ENCODE data around the gene MYH14. TPM values are rescaled to one million over a fixed set of nuclear protein-coding genes. Genes with fewer than 3 reads are reported as not detected.
A peak's percentile ranks its signal among the peaks of the same experiment; 100 is the strongest.

Gene MYH14
- total and polyA plus RNA-seq, 10 of the 15 experiments (the other 5 are each of a cell fraction or from before 2014, with no cell fraction given) = 0.06 to 0.69 (median 0.15) TPM; not detected in 4

DNA sequence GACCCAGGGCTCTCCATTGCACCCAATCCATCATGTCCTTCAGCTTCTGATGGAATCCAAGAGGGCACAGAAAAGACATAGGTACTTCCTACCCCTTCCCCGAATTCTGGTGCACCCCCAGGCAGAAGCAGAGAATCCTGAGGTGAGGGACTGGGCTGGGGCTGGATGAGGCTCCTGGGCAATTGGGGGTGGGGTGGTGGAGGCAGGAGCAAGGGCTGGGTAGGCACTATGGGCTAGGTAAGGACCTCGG, 128.5 kb downstream of the MYH14 start:
- FAIRE-seq = no peak
- no peaks in the 10 kb centered on the region for H3K79me2 ChIP-seq (ENCODE audit: control insufficient read depth, insufficient read depth, low read length)
- H3K4me1 ChIP-seq (ENCODE audit: control insufficient read depth, insufficient read depth, low read length) = peaks cover 32% of the 10 kb centered on the region
- H3K27me3 ChIP-seq (replicated peaks in 1 of 2; ENCODE audit: control insufficient read depth in 2 of 2, insufficient read depth in 2 of 2, low read length in 1 of 2) = peaks cover 0 to 8% of the 10 kb centered on the region in 2 experiments; a peak in 3 of 4 replicates
- ChIA-PET POLR2A (interaction anchor here (3.1 kb wide), 1 partner anchor 11 kb away, joined by 30 read pairs; no protein-coding TSS in a partner anchor), RAD21 (ENCODE audit: unreplicated experiment) (interaction anchor here (2.6 kb wide), 1 partner anchor 11 kb away, joined by 20 read pairs; no protein-coding TSS in a partner anchor), SMC1A (ENCODE audit: uncharacterized antibody, unreplicated experiment) (interaction anchor here (2.7 to 3.7 kb wide), 3 partner anchors 9 to 26 kb away, joined by 8 to 49 read pairs (median 13); no protein-coding TSS in a partner anchor), CTCF (interaction anchor here (1.0 to 2.9 kb wide), 2 partner anchors 10 to 184 kb away, joined by 3 to 11 read pairs; no protein-coding TSS in a partner anchor)
- 0% methylated on average over 2 of the region's 2 CpGs for WGBS (ENCODE audit: insufficient coverage, insufficient replicate concordance, low lambda C conversion rate, missing lambda C conversion rate)
- BruUV-seq (replicated peaks) = TSS peak; percentile 66
- no peak for DNase-seq (ENCODE audit: low read depth, low spot score)
- H4K20me1 ChIP-seq (ENCODE audit: control insufficient read depth, insufficient read depth) = no peaks in the 10 kb centered on the region
- in situ Hi-C loops (cut with MboI) = loop anchor here (25.0 kb wide), 1 partner anchor 1030 kb away; the partner anchor contains the start of genes CLDND2, ETFB and NKG7
- H3K9ac ChIP-seq (ENCODE audit: control insufficient read depth, insufficient read depth, low read length) = peak overlapping the region; percentile 36
- no peak for ATAC-seq
- intact Hi-C loops (cut with micrococcal nuclease; ENCODE audit: unreplicated experiment) = no loop called here
- TF ChIP-seq POLR2A (IDR thresholded peaks at IDR 0.05; ENCODE audit: low read depth, low read length) (0 out of 2 replicates have a peak, but pooled peaks have one; percentile 62), CHD1 (IDR thresholded peaks at IDR 0.05; ENCODE audit: low read depth, low read length) (no peak; the same call in 1 of the 2 replicates)
- H3K4me2 ChIP-seq (ENCODE audit: control insufficient read depth, insufficient read depth) = peak overlapping the region; percentile 95
- peak overlapping the region; percentile 66 for H3K4me3 ChIP-seq
- H2AFZ ChIP-seq (ENCODE audit: control insufficient read depth, low read depth, low read length) = no peak overlapping the region
- H3K27ac ChIP-seq (ENCODE audit: control insufficient read depth, insufficient read depth) = peak overlapping the region; percentile 74
- peaks cover 9 to 17% of the 10 kb centered on the region in 2 experiments; a peak in 3 of 4 replicates for H3K36me3 ChIP-seq (ENCODE audit: control insufficient read depth in 2 of 2, insufficient read depth in 2 of 2, low read length in 1 of 2)
- H3K9me3 ChIP-seq (replicated peaks; ENCODE audit: control insufficient read depth, insufficient read depth, low read length) = no peaks in the 10 kb centered on the region; the same call in 2 of the 3 replicates

- H3K4me2 ChIP-seq (ENCODE audit: control insufficient read depth, insufficient read depth) = peak overlapping the region; percentile 95
- CTCF ChIA-PET = interaction anchor here (1.0 to 2.9 kb wide), 6 partner anchors 9 to 184 kb away, joined by 3 to 11 read pairs (median 6); no protein-coding TSS in a partner anchor
- FAIRE-seq (no peak), DNase-seq (ENCODE audit: low read depth, low spot score) (no peak), ATAC-seq (no peak)
- H3K4me3 ChIP-seq = peak overlapping the region; percentile 66
- no peaks in the 10 kb centered on the region for H3K79me2 ChIP-seq (ENCODE audit: control insufficient read depth, insufficient read depth, low read length)
- in situ Hi-C loops (cut with MboI) (loop anchor here (25.0 kb wide), 1 partner anchor 1030 kb away; the partner anchor contains the start of genes CLDND2, ETFB and NKG7), intact Hi-C loops (cut with micrococcal nuclease; ENCODE audit: unreplicated experiment) (no loop called here)
- peaks cover 0 to 4% of the 10 kb centered on the region in 2 experiments; a peak in 3 of 4 replicates for H3K27me3 ChIP-seq (replicated peaks in 1 of 2; ENCODE audit: control insufficient read depth in 2 of 2, insufficient read depth in 2 of 2, low read length in 1 of 2)
- no peaks in the 10 kb centered on the region; the same call in 2 of the 3 replicates for H3K9me3 ChIP-seq (replicated peaks; ENCODE audit: control insufficient read depth, insufficient read depth, low read length)
- H3K36me3 ChIP-seq (ENCODE audit: control insufficient read depth in 2 of 2, insufficient read depth in 2 of 2, low read length in 1 of 2) = peaks cover 9 to 20% of the 10 kb centered on the region in 2 experiments; a peak in 3 of 4 replicates
- WGBS (ENCODE audit: insufficient coverage, insufficient replicate concordance, low lambda C conversion rate, missing lambda C conversion rate) = 36% methylated on average over 20 of the region's 20 CpGs
- peaks cover 35% of the 10 kb centered on the region for H3K4me1 ChIP-seq (ENCODE audit: control insufficient read depth, insufficient read depth, low read length)
- POLR2A ChIA-PET = interaction anchor here (1.0 to 3.1 kb wide), 4 partner anchors 10 to 28 kb away, joined by 3 to 30 read pairs (median 8); no protein-coding TSS in a partner anchor
- RAD21 ChIA-PET (ENCODE audit: unreplicated experiment) = interaction anchor here (0.7 to 2.6 kb wide), 7 partner anchors 10 to 692 kb away, joined by 3 to 20 read pairs (median 4); partner anchors contain the start of genes NR1H2 and RRAS
- peak overlapping the region; percentile 36 for H3K9ac ChIP-seq (ENCODE audit: control insufficient read depth, insufficient read depth, low read length)
- no TSS peak for BruUV-seq (replicated peaks)
- H4K20me1 ChIP-seq (ENCODE audit: control insufficient read depth, insufficient read depth) = no peaks in the 10 kb centered on the region
- H2AFZ ChIP-seq (ENCODE audit: control insufficient read depth, low read depth, low read length) = no peak overlapping the region
- SMC1A ChIA-PET (ENCODE audit: uncharacterized antibody, unreplicated experiment) = interaction anchor here (1.3 to 3.7 kb wide), 4 partner anchors 9 to 25 kb away, joined by 3 to 49 read pairs (median 10); no protein-coding TSS in a partner anchor
- H3K27ac ChIP-seq (ENCODE audit: control insufficient read depth, insufficient read depth) = peak overlapping the region; percentile 74
- peak; percentile 55; the same call in 1 of the 2 replicates for TF ChIP-seq SPI1 (IDR thresholded peaks at IDR 0.05; ENCODE audit: borderline replicate concordance, insufficient read depth, low read depth, low read length)
- TF ChIP-seq LARP7 (IDR thresholded peaks at IDR 0.05) = no peak
- TF ChIP-seq, protein P1, sequence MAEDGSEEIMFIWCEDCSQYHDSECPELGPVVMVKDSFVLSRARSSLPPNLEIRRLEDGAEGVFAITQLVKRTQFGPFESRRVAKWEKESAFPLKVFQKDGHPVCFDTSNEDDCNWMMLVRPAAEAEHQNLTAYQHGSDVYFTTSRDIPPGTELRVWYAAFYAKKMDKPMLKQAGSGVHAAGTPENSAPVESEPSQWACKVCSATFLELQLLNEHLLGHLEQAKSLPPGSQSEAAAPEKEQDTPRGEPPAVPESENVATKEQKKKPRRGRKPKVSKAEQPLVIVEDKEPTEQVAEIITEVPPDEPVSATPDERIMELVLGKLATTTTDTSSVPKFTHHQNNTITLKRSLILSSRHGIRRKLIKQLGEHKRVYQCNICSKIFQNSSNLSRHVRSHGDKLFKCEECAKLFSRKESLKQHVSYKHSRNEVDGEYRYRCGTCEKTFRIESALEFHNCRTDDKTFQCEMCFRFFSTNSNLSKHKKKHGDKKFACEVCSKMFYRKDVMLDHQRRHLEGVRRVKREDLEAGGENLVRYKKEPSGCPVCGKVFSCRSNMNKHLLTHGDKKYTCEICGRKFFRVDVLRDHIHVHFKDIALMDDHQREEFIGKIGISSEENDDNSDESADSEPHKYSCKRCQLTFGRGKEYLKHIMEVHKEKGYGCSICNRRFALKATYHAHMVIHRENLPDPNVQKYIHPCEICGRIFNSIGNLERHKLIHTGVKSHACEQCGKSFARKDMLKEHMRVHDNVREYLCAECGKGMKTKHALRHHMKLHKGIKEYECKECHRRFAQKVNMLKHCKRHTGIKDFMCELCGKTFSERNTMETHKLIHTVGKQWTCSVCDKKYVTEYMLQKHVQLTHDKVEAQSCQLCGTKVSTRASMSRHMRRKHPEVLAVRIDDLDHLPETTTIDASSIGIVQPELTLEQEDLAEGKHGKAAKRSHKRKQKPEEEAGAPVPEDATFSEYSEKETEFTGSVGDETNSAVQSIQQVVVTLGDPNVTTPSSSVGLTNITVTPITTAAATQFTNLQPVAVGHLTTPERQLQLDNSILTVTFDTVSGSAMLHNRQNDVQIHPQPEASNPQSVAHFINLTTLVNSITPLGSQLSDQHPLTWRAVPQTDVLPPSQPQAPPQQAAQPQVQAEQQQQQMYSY (CRISPR knock-in tag; IDR thresholded peaks at IDR 0.05) = no peak
- no peak for TF ChIP-seq TAF1 (IDR thresholded peaks at IDR 0.05; ENCODE audit: borderline replicate concordance, low read depth, low read length)
- TF ChIP-seq POLR2A (IDR thresholded peaks at IDR 0.05; ENCODE audit: low read depth, low read length) = peak; percentile 47
- TF ChIP-seq IKZF2 (IDR thresholded peaks at IDR 0.05) = peak; percentile 40 to 59; a peak in 2 of 4 replicates
- no peak for TF ChIP-seq KDM1A (IDR thresholded peaks at IDR 0.05; ENCODE audit: borderline replicate concordance)
- no peak for TF ChIP-seq TCF7 (IDR thresholded peaks at IDR 0.05; ENCODE audit: borderline replicate concordance)
- TF ChIP-seq, protein P2, sequence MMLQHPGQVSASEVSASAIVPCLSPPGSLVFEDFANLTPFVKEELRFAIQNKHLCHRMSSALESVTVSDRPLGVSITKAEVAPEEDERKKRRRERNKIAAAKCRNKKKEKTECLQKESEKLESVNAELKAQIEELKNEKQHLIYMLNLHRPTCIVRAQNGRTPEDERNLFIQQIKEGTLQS (IDR thresholded peaks at IDR 0.05; ENCODE audit: borderline replicate concordance, extremely low read depth, low read depth, low read length) = no peak
Observed at GRCh38 chr19:50332244-50333038, 129.0 kb downstream of the MYH14 start.

Measured in GM12878 (cell line).